SK-N-SH (cell line): ENCODE results near the gene BBC3.

ENCODE experiments used
- CTCF ChIP-seq: fragments of 200-600 bp; sonication (generic); IDR thresholded peaks from 2 replicates; pipeline ENCODE4 v1.6.1; 2017; ENCODE audit warnings: antibody characterized with exemption, mild to moderate bottlenecking, moderate library complexity
- EP300 ChIP-seq, 2 experiments: IDR thresholded peaks; 2 replicates each; pipeline versions ENCODE4 v1.4.0 to v1.6.1; 2012; ENCODE audit warnings: borderline replicate concordance in 1 of 2, low read depth in 1 of 2, low read length in 1 of 2
- EZH2phosphoT487 ChIP-seq: fragments of 200-600 bp; sonication (generic); IDR thresholded peaks from 2 replicates; pipeline ENCODE4 v1.6.1; 2017; ENCODE audit warnings: low read depth, mixed run types, mild to moderate bottlenecking, antibody characterized with exemption, moderate library complexity, borderline replicate concordance
- FOXM1 ChIP-seq: IDR thresholded peaks from 2 replicates; pipeline ENCODE4 v1.4.0; 2012; ENCODE audit warnings: low read depth, mild to moderate bottlenecking
- GABPA ChIP-seq: IDR thresholded peaks from 2 replicates; pipeline ENCODE4 v1.4.0; 2012; ENCODE audit warnings: low read depth, mild to moderate bottlenecking
- GATA2 ChIP-seq: sonication (generic); formaldehyde crosslinking; IDR thresholded peaks from 2 replicates; pipeline ENCODE4 v1.5.0; 2020; ENCODE audit warnings: mild to moderate bottlenecking, missing genetic modification reagents
- POLR2AphosphoS5 ChIP-seq: IDR thresholded peaks from 2 replicates; pipeline ENCODE4 v1.6.1; 2012; ENCODE audit warnings: low read depth, low read length
- RAD21 ChIP-seq: IDR thresholded peaks from 2 replicates; pipeline ENCODE4 v1.6.1; 2012; ENCODE audit warnings: mild to moderate bottlenecking, low read length
- REST ChIP-seq: IDR thresholded peaks from 2 replicates; pipeline ENCODE4 v1.6.1; 2012; ENCODE audit warnings: mild to moderate bottlenecking, low read depth, low read length, moderate library complexity
- TEAD4 ChIP-seq: IDR thresholded peaks from 2 replicates; pipeline ENCODE4 v1.4.0; 2012; ENCODE audit warnings: mild to moderate bottlenecking, borderline replicate concordance; ENCODE audit not compliant: insufficient read depth
- YY1 ChIP-seq: IDR thresholded peaks from 2 replicates; pipeline ENCODE4 v1.4.0; 2012; ENCODE audit warnings: low read depth, mild to moderate bottlenecking
- ZBTB33 ChIP-seq: IDR thresholded peaks from 2 replicates; pipeline ENCODE4 v1.4.0; 2012; ENCODE audit warnings: low read depth, borderline replicate concordance

GRCh38 chr19:47210180-47210490 lies 20.9 kb downstream of the BBC3 start:
- TF ChIP-seq CTCF = no peak
- TF ChIP-seq EP300 (IDR thresholded peaks at IDR 0.05; ENCODE audit: borderline replicate concordance in 1 of 2, low read depth in 1 of 2, low read length in 1 of 2) = no peak
- TF ChIP-seq GATA2 (CRISPR knock-in tag) = no peak
- no peak for TF ChIP-seq POLR2AphosphoS5
- no peak for TF ChIP-seq FOXM1
- no peak for TF ChIP-seq RAD21
- TF ChIP-seq YY1 = no peak
- no peak for TF ChIP-seq REST
- TF ChIP-seq GABPA = no peak
- no peak for TF ChIP-seq EZH2phosphoT487
- no peak for TF ChIP-seq TEAD4
- TF ChIP-seq ZBTB33 = no peak
